NCI-H82 treated with DMSO at 0.1 percent for 48 hours (cell line): ENCODE measurements around the gene ATG5.

Experiments used
- DNase-seq: peaks from one replicate; lab custom pipeline; 2025; ENCODE audit not compliant: unreplicated experiment; lab: John Stamatoyannopoulos, UW

The ATG5 gene

DNA sequence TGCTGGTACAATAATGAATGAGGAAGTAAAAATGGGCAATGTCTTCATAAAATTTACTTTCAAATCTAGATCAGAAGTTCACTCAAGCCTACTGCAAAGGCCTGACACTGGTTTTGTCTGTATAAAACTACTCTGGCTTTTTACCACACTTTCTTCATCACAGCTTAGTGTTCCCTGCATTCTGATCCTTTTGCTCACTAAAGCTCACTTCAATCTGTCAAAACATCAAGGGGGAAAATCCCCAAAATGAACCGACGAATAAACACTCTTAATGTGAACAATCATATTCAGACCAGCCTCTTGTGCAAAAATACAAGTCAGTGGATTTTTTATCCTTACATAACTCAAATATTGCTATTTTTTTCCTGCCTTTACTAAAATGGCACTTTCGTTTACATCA lies 140.9 kb downstream of the ATG5 start:
- DNase-seq, result no peak

DNA sequence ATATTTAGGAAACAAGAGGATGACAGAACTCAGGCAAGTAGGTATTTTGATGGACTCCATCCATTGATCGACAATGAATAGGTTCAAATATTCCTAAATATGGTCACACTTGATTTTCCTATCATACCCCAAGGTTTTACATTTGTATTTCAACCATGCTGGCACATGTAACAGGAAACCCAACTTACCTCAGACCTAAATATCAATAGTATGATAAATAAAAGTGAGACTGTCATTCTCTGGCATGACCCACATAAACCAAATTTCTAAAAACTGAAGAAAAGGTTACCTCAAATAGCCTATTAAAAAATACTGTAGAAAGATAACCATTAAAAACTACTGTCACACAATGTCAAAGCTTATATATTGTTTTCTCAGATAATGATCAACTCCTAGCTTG lies 142.1 kb downstream of the ATG5 start:
- no peak for DNase-seq

DNA sequence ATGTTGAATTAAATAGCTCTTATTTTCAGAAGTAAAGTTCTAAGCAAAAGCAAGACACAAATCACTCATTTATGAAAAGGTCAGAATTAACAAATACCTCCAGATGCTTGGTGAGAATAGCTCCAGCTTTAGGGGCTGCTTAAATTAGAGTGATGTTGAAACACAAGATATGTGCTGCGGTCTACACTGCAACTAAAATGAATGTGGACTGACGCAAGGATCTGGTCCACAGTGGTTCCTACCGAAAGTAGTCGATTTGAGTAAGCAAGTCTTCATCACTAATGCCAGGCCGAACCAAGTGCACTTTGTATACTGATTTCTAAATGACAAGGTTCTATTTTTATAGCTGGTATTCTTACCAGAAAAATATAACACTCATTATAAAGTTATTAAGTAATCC lies 143.1 kb downstream of the ATG5 start:
- DNase-seq, result no peak

DNA sequence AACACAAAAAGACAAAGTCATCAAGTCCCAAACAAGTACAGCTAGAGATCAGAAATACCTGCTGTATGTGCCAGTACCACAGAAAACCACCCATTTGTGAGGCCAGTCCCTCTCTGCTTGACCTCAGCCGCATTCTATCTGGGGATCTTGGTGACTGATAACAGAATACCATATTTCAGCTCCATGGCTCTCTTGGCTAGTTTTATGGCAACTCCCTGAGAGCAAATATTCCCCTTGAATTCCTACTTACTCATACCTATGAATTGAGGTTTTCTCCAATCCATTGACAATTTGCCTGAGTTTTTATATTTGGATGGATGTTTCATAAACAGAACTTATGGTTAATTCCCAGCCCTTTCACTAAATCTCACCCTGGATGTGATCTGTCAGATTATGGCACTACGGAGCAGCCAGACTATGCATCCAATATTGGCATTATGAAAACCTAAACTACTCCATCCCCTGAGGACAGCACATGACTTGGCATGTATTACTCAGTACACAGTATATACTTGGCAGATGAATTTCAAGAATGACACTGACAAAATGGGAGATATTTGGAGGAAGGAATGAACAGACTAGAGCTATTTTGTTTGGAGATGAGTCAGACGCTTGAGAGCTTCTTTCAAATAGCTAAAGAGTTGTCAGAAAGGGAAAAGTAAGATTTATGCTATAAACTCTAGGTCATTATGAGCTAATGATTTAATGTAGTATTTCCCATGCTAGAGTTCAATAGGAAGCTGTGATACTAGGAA lies 143.7 kb downstream of the ATG5 start:
- no peak for DNase-seq

DNA sequence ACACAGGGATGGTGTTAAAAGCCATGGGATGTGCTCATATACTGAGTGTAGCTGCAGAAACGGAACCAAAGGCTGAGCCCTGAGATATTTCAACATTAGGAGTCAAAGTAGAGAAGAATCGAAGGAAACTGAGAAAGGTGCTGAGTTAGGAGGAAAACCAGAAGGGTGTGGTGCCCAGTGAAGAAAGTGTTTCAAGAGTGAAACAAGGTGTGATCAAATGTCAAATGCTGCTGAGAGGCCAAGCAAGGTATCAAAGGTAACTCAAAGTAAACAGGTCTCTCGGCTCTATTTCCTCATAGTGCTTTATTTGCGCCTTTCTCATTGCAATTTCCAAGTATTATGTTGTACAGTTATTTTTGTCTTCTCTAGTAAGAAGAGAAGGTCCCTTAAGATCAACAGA lies 145.4 kb downstream of the ATG5 start:
- DNase-seq, result no peak

DNA sequence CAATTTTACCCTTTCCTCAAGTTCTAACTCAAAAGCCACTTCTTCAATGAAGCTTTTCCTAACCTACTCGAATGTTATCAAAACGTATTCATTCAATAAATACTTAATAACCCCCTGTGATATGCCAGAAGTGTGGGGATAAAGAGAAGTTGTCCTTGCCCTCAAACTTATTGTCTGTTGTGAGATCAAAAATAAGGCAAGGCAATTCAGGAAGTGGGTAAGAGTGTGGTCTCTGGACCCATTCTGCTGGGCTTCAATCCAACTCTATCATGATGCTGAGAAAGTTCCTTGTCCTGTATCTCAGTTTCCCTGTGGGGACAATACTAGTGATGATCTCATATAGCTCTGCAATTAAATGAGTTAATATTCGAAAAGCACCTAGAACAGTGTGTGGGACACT lies 146.7 kb downstream of the ATG5 start:
- no peak for DNase-seq

DNA sequence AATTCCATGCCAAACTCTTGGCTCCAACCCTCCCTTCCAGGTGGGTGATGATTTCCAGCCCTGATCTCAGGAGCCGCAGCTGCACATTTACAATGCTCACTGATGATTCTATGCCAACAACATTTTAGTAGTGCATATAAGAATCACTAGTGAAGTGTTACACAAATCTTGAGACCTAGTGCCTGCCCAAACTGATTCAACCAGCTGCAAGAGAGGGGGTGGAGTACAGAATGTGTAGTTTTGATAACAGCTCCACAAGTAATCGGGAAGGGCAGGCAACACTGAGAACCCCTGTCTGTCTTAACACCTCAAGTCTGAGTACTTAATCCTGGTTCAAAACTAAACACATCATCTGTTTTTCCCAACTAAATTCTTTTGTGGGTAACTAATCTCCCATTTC lies 147.8 kb downstream of the ATG5 start:
- no peak for DNase-seq

DNA sequence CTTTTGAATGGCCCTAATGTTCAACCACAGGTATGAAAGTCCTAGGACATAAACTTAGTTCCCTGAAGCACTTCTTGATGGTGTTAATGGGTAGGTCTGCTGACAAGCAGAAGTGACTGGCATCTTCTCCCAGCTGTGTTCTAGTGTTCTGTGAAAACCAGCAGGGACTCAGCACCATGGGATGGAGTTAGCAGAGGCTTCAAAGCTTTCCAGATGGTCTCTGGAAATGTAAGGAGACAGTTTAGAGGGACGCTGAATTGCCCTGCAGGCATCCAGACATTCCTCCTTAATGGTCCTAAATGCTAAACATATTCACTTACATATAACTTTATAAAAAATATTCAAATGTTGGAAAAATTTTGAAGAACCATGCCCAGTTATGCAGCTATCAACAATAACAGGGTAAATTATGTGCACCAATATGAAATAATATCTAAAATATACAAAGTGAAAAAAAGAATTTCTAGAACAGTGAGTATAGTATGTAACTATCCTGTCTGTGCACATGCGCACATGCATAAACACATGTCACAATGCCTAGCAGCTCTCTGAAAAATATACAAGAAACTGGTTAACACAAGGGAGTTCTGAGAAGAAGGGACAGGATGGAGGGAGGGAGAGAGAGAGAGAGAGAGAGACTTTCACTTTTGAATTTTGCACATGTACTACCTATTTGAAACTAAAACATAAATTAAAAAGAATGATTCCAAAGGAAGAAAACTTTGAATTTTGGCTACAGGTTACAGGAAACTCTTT lies 152.3 kb downstream of the ATG5 start:
- DNase-seq, result no peak

DNA sequence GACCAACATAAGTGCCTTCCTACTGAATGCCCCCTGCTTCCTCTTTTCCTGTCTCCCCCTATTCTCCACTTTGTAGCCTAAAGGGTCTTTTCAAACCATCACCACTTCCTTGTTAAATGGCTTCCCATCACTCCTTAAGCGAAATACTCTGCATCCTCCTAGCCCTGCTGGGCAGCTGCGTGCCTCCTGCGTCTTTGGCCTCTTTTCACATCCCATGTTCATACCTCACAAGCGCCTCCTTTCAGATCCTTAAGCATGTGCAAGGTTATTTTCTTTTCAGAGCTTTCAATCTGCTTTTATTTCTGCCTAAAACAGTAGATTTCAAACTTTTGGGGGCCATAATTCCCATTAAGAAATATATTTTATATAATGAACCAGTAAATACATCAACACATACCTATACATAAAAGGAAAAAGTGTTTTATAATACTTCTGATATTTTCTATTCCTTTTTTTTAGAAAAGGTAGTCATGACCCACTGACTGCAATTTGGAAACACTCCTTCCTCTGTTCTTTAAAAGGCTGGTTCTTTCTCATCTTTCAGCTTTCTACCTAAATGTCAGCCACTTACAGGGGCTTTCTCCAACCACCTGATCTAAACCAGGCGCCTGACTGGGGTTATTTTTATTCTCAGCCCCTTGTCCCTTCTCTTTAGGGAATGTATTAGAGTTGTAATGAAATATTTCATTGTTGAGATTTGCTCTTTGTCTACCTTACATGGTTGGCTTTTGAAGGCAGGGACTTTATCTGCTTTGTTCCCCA lies 155.3 kb downstream of the ATG5 start:
- no peak for DNase-seq

DNA sequence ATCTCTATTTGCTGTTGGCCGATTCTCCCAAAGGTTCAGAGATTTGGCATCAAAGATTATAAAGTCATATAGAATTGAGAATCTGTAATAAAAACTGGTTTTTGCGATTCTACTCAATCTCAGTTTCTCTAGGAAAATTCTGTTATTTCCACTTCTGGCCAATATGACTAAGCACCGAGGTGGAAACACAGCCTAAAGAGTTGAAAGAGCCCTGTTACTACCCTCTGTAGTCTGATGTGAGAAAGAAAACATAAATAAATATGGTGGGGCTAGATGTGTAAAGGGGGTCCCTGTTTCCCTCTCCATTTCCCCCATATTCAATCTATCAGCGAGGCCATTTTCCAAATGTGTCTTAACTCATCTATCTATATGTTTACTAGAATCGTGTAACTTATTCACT lies 156.0 kb downstream of the ATG5 start:
- no peak for DNase-seq

DNA sequence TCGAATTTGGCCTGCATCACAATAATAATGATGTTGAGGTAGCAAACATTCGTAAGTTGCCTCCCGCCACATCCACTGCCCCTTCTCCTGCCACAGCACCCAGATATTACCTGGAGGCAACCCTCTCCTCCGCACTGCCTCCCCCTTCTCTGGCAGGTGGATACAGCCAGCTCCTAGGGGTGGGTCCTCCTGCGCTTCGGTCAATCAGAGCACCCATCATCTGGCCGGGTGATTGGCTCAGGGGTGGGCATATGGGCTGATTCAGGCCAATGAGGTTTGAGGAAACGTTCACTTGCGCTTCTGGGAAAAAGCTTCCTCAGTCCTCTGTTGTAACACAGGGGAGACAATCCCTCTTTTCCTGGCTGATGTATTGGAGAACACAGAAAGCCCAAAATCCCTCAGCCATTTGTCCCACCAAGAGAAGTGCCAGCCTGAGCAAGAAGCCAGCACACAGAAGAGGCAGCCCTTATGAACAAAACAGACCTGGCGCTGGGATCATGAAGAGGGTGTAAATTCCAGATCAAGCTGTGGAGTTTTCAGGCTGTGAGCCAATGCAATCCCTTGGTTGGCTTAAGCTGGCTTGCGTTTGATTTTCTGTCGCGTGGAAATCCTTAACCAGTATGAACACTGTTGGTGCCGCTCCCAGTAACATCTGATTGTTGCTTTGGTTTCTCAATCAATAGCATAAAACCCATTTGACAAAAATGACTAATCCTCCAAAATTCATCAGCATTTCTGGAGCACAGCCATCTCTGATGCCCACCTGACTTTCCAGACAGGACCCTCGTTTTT lies 157.3 kb downstream of the ATG5 start:
- DNase-seq, result no peak

DNA sequence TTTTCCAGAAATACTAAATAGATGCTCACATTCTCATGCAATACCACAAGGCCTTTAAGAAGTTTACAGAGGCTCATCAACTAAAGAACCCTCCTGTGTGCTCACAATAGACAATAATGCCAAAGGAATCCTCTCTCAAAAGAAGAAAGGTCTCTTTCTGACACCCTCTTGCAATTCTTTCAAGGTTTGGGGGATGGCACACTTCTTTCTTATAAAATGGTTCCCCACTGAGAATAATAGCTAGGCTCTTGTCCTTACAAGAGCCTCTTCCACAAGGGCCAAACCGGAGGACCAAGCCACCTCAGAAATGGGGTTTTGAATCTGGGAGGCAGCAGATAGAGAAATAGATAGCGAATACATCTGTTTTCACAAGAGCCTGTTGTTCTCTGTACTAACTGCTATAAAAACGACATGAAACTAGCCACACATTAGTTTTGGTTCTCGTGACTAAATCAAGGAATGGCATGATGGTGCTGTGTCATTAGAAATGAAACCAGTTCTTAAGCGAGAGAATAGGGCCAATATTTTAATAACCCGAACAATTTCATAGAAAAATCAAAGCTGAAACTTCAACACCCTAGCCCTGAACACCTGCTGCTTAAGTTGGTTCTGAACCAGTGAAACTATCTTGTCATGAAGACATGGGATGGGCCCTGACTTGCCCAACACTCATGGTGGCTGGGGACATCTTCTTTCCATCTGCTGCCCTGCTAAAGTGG lies 158.3 kb downstream of the ATG5 start:
- DNase-seq, result no peak

DNA sequence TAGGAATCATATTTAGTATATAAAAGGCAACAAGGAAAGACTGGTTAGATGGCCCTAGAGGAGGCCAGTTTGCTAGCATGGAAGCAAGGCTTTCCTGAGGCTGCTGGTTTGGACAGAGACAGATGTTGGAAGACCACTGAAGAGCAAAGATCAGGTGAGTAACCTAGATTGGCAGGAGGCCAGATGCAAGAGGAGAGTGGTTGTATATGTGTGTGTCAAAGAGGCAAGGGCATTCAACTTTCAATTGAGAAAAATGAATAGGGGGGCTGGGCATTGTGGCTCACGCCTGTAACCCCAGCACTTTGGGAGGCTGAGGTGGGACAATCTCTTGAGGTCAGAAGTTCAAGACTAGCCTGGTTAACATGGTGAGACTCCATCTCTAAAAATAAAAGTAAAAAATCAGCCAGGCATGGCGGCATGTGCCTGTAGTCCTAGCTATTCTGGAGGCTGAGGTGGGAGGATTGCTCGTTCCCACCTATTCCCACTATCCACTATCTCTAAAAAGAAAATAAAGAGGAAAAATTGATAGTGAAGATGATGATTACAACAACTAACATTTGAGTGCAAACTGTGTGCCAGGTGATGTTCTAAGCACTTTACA lies 159.6 kb downstream of the ATG5 start:
- no peak for DNase-seq

DNA sequence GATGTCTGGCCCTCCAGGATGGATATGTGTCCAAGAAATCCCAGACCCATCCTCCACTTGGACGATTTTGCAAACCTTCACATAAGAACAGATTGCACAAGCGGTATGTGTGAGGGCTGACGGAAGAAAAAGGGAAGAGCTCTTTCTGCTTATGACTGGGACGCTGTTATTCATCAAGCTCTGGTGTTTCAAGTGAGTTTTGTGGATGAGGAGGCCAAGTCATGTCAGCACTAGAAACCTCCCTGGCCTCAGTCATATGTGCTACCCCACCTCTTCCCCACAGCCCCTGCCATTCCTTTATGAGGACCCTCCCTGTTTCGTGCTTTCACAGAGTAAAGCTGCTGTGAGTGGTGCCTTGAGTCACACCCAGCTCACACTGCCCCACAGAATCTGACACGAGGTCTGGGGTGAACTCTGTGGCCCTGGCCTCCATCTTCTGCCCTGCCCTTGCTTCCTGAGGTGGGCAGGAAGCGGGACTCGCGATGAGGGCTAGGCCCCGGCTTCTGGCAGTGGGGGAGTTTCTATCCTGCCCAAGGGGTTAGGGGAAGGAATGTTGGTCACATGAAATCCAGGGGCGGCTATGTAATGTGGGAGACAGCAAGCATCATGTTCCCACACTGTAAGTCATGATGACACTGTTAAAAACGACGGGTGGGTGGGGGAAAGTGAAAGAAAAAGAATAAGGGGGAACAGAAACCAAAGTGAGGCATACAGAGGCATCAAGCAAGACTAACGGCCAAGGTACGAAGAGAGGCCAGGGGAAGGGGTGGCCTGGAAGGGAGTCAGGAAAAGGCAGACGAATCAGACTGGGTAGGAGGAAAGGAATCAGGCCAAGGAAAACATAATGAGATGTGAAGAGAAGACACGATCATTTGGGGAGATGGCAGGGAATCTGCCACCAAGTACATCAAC lies 161.3 kb downstream of the ATG5 start:
- no peak for DNase-seq

DNA sequence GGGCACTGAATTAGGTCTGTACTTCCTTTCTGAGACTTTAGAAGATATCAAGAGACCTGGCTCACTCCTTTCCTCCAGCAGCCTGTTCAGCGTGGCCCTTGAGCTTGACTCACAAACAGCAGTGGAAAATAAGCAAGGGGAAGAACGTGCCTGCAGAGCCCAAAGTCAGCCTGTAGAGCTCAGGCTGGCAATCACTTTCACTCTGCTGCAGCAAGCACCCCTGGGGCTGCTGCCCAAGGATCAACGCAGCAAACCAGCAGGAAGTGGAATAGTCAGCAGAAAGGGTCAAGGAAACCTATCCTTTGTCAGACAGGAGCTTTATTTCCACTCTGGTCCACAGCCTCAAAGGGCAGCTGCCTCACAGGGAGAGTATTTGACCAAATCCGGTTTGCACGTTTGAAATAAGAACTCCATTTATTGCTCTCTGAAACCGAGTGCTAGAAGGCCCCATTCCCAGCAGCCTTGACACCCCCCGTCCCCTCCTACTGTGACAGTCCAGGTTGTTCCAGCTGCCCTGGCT lies 162.1 kb downstream of the ATG5 start:
- no peak for DNase-seq

DNA sequence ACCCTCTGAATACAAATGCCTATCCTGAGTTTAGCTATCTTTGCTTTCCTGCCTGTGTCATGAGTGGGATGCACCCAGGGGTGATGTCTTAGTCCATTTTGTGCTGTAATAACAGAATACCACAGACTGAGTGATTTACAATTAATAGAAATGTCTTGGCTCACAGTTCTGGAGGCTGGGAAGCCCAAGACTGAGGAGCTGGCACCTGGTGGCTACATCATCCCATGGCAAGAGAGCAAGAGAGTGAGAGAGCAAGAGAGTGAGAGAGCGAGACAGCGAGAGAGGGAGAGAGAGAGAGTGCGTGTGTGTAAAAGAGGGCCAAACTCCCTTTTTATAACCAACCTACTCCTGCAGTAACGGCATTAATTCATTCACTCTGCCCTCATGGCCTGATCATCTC lies 162.6 kb downstream of the ATG5 start:
- DNase-seq, result no peak

DNA sequence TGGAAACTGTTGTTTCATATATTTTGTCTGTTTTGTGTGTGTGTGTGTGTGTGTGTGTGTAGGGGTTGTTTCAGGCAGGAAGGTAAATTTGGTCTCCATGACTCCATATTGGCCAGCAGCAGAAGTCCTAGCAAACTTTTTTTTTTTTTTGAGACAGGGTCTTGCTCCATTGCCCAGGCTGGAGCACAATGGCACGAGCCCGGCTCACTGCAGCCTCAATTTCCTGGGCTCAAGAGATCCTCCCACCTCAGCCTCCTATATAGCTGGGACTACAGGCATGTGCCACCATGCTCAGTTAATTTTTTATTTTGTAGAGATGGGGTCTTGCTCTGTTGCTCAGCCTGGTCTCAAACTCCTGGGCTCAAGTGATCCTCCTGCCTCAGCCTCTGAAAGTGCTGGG lies 163.7 kb downstream of the ATG5 start:
- no peak for DNase-seq

DNA sequence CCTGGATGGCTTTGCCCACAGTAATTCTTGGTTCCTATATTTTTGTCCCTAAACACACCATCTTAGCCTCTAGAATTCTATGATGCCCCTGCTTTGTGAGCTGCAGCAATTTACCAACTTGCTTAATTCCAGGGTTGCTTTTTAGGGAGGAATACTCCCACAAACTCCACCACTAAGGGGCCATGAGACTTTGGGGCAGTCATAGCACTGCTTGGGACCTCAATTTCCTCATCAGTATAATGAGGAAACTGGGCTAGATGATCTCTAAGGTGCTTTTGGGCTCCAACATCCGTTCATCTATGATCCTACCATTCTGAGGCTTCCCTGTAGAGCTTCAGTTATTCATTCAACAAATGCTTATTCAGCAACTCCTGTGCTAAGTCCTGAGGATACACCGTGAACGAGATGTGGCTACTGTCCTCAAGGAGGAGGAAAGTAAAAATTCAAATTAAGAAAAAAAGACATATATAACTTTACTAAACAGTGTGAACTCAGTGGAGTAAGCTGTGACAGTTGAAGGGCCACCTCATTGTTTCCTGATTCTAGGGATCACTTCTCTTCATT lies 164.2 kb downstream of the ATG5 start:
- DNase-seq, result no peak

DNA sequence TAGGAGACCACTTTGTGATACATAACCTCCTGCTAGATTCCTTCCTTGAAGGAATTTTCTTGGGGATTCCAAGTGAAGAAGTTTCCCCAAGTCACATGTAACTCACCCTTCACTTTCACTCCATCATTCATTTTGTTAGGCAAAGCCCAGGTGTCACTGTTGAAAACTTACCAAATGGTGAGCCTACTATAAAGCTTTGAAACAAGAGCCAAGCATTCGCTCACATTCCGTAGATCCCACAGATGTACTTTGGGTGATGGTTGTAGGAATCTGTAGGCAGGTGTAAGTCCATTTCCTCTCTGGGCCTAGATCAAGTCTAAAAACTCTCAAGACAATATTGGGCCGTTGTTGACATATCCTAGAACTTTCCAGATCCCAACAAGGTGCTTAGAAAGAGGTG lies 165.4 kb downstream of the ATG5 start:
- DNase-seq, result no peak
